ENCODE measurements around the gene ZNF83.
"Not testable (repeated sequence)": the region's sequence is repeated elsewhere in the genome, so short reads cannot be mapped to it uniquely, and the experiment has no call there.

Gene ZNF83

GRCh38 chr19:52679598-52679997, 41.4 kb upstream of the ZNF83 start:
- no peaks in the 10 kb centered on the region for H3K79me2 ChIP-seq (ENCODE audit: low read length)
- H3K9me2 ChIP-seq (replicated peaks; ENCODE audit: insufficient read depth, low read length) = no peaks in the 10 kb centered on the region
- no peaks in the 10 kb centered on the region for H3F3A ChIP-seq (ENCODE audit: insufficient read depth, low read length)
- H3K4me1 ChIP-seq (ENCODE audit: low read length) = no peaks in the 10 kb centered on the region
- no peaks in the 10 kb centered on the region for H3K36me3 ChIP-seq (replicated peaks; ENCODE audit: insufficient read depth, low read length)
- no peaks in the 10 kb centered on the region for H3K27me3 ChIP-seq (replicated peaks; ENCODE audit: insufficient read depth, low read length)
- H3K9ac ChIP-seq (ENCODE audit: low read length) = no peak overlapping the region
- H3K9me3 ChIP-seq (replicated peaks; ENCODE audit: insufficient read depth, low read length) = no peaks in the 10 kb centered on the region
- no peak overlapping the region for H3K27ac ChIP-seq (ENCODE audit: low read length)
- H4K20me1 ChIP-seq (ENCODE audit: insufficient read depth, low read length) = no peaks in the 10 kb centered on the region
- H2AFZ ChIP-seq (ENCODE audit: low read length) = no peak overlapping the region
- no peak overlapping the region for H3K4me2 ChIP-seq (ENCODE audit: low read depth, low read length)
- TF ChIP-seq EZH2 (optimal IDR thresholded peaks at IDR 0.05; ENCODE audit: low read depth, low read length) (no peak), EZH2phosphoT487 (IDR thresholded peaks at IDR 0.05; ENCODE audit: low read length) (no peak), CTCF (IDR thresholded peaks at IDR 0.05; ENCODE audit: low read length) (no peak)
- no peak overlapping the region for H3K4me3 ChIP-seq (ENCODE audit: low read length)
- no peak for DNase-seq

GRCh38 chr19:52675239-52675638, 37.1 kb upstream of the ZNF83 start:
- not testable (repeated sequence) for DNase-seq; H3K79me2 ChIP-seq (ENCODE audit: low read length)

GRCh38 chr19:52673014-52673413, 34.9 kb upstream of the ZNF83 start:
- H3K4me3 ChIP-seq (ENCODE audit: low read length) = no peak overlapping the region
- H3K4me2 ChIP-seq (ENCODE audit: low read depth, low read length) = no peak overlapping the region
- H3K27ac ChIP-seq (ENCODE audit: low read length) = no peak overlapping the region
- H3K9me2 ChIP-seq (replicated peaks; ENCODE audit: insufficient read depth, low read length) = no peaks in the 10 kb centered on the region
- H3K79me2 ChIP-seq (ENCODE audit: low read length) = no peaks in the 10 kb centered on the region
- TF ChIP-seq CTCF (IDR thresholded peaks at IDR 0.05; ENCODE audit: low read length) (no peak), EZH2 (optimal IDR thresholded peaks at IDR 0.05; ENCODE audit: low read depth, low read length) (no peak), EZH2phosphoT487 (IDR thresholded peaks at IDR 0.05; ENCODE audit: low read length) (no peak)
- no peak overlapping the region for H2AFZ ChIP-seq (ENCODE audit: low read length)
- DNase-seq = no peak
- H3K4me1 ChIP-seq (ENCODE audit: low read length) = no peaks in the 10 kb centered on the region
- no peaks in the 10 kb centered on the region for H3K36me3 ChIP-seq (replicated peaks; ENCODE audit: insufficient read depth, low read length)
- H3F3A ChIP-seq (ENCODE audit: insufficient read depth, low read length) = no peaks in the 10 kb centered on the region
- no peak overlapping the region for H3K9ac ChIP-seq (ENCODE audit: low read length)
- H4K20me1 ChIP-seq (ENCODE audit: insufficient read depth, low read length) = no peaks in the 10 kb centered on the region
- H3K9me3 ChIP-seq (replicated peaks; ENCODE audit: insufficient read depth, low read length) = no peaks in the 10 kb centered on the region
- no peaks in the 10 kb centered on the region for H3K27me3 ChIP-seq (replicated peaks; ENCODE audit: insufficient read depth, low read length)

More at GRCh38 chr19:52675239-52675638, 37.1 kb upstream of the ZNF83 start:
- H3K9ac ChIP-seq (ENCODE audit: low read length); H3K27ac ChIP-seq (ENCODE audit: low read length); H4K20me1 ChIP-seq (ENCODE audit: insufficient read depth, low read length); H3K27me3 ChIP-seq (replicated peaks; ENCODE audit: insufficient read depth, low read length); H3K4me3 ChIP-seq (ENCODE audit: low read length); H3K9me2 ChIP-seq (replicated peaks; ENCODE audit: insufficient read depth, low read length); H3K36me3 ChIP-seq (replicated peaks; ENCODE audit: insufficient read depth, low read length); H3K4me2 ChIP-seq (ENCODE audit: low read depth, low read length); H3F3A ChIP-seq (ENCODE audit: insufficient read depth, low read length); H3K9me3 ChIP-seq (replicated peaks; ENCODE audit: insufficient read depth, low read length); H2AFZ ChIP-seq (ENCODE audit: low read length); H3K4me1 ChIP-seq (ENCODE audit: low read length): not testable (repeated sequence)

GRCh38 chr19:52670046-52670445, 31.9 kb upstream of the ZNF83 start:
- TF ChIP-seq CTCF (IDR thresholded peaks at IDR 0.05; ENCODE audit: low read length) (no peak), EZH2phosphoT487 (IDR thresholded peaks at IDR 0.05; ENCODE audit: low read length) (no peak), EZH2 (optimal IDR thresholded peaks at IDR 0.05; ENCODE audit: low read depth, low read length) (no peak)
- Histone ChIP-seq H2AFZ (ENCODE audit: low read length) (no peak overlapping the region), H3K36me3 (replicated peaks; ENCODE audit: insufficient read depth, low read length) (no peaks in the 10 kb centered on the region), H3K79me2 (ENCODE audit: low read length) (no peaks in the 10 kb centered on the region), H3K4me1 (ENCODE audit: low read length) (no peaks in the 10 kb centered on the region), H3K27ac (ENCODE audit: low read length) (no peak overlapping the region), H3K9ac (ENCODE audit: low read length) (no peak overlapping the region), H3F3A (ENCODE audit: insufficient read depth, low read length) (no peaks in the 10 kb centered on the region), H3K4me3 (ENCODE audit: low read length) (no peak overlapping the region), H3K4me2 (ENCODE audit: low read depth, low read length) (no peak overlapping the region), H4K20me1 (ENCODE audit: insufficient read depth, low read length) (no peaks in the 10 kb centered on the region), H3K9me3 (replicated peaks; ENCODE audit: insufficient read depth, low read length) (no peaks in the 10 kb centered on the region), H3K27me3 (replicated peaks; ENCODE audit: insufficient read depth, low read length) (no peaks in the 10 kb centered on the region), H3K9me2 (replicated peaks; ENCODE audit: insufficient read depth, low read length) (no peaks in the 10 kb centered on the region)
- no peak for DNase-seq
